H4 (cell line): Measurements from ENCODE around the gene LSM7. TPM values are rescaled to one million over a fixed set of nuclear protein-coding genes. Genes with fewer than 3 reads are reported as not detected.

Source experiments
- DNase-seq: peaks from one replicate; pipeline ENCODE4 v3.0.0-alpha.2; 2015; ENCODE audit warnings: low spot score
- total RNA-seq: library from RNA; depleted of rRNA; stranded (reverse); fragments of >200 nt; shearing (Covaris generic); gene quantifications from 2 replicates; pipeline ENCODE4 v1.2.3, GENCODE V29; 2014

The LSM7 gene
- total RNA-seq, 1 experiment from 2014 or later: 259 TPM

- DNase-seq: no peak
Measured at GRCh38 chr19:2338055-2338615, 9.7 kb upstream of the LSM7 start.

- DNase-seq: no peak
Measured at GRCh38 chr19:2337329-2337707, 8.9 kb upstream of the LSM7 start.

- no peak for DNase-seq
Measured at GRCh38 chr19:2336528-2337328, 8.3 kb upstream of the LSM7 start.

- DNase-seq: no peak
Measured at GRCh38 chr19:2335848-2336247, 7.5 kb upstream of the LSM7 start.

GRCh38 chr19:2334986-2335846 is 6.8 kb upstream of the LSM7 start:
- DNase-seq: no peak

GRCh38 chr19:2334426-2334825 is 6.0 kb upstream of the LSM7 start:
- no peak for DNase-seq

GRCh38 chr19:2333807-2334211 is 5.4 kb upstream of the LSM7 start:
- no peak for DNase-seq

- DNase-seq: no peak
Measured at GRCh38 chr19:2333027-2333806, 4.8 kb upstream of the LSM7 start.

GRCh38 chr19:2332341-2333026 is 4.1 kb upstream of the LSM7 start:
- no peak for DNase-seq

GRCh38 chr19:2331601-2332246 is 3.3 kb upstream of the LSM7 start:
- no peak for DNase-seq

GRCh38 chr19:2330632-2331284 is 2.4 kb upstream of the LSM7 start:
- DNase-seq: no peak

- no peak for DNase-seq
Measured at GRCh38 chr19:2330255-2330631, 1.9 kb upstream of the LSM7 start.

GRCh38 chr19:2329501-2329916 is 1.1 kb upstream of the LSM7 start:
- DNase-seq: no peak

- no peak for DNase-seq
Measured at GRCh38 chr19:2329149-2329478, 728 bp upstream of the LSM7 start.

GRCh38 chr19:2327773-2328400 is 499 bp downstream of the LSM7 start:
- DNase-seq: no peak

GRCh38 chr19:2326699-2327360 is 1.6 kb downstream of the LSM7 start:
- no peak for DNase-seq

- DNase-seq: no peak
Measured at GRCh38 chr19:2325281-2326046, 2.9 kb downstream of the LSM7 start.

GRCh38 chr19:2324220-2324948 is 4.0 kb downstream of the LSM7 start:
- no peak for DNase-seq
